Activated CD4-positive, CD25-positive, alpha-beta regulatory T cell (primary cell): Measurements from ENCODE around the gene SQSTM1.

Experiments used
- DNase-seq, 4 experiments: peaks; one replicate each; lab custom pipeline; 2025; lab: John Stamatoyannopoulos, UW

SQSTM1 gene

DNA sequence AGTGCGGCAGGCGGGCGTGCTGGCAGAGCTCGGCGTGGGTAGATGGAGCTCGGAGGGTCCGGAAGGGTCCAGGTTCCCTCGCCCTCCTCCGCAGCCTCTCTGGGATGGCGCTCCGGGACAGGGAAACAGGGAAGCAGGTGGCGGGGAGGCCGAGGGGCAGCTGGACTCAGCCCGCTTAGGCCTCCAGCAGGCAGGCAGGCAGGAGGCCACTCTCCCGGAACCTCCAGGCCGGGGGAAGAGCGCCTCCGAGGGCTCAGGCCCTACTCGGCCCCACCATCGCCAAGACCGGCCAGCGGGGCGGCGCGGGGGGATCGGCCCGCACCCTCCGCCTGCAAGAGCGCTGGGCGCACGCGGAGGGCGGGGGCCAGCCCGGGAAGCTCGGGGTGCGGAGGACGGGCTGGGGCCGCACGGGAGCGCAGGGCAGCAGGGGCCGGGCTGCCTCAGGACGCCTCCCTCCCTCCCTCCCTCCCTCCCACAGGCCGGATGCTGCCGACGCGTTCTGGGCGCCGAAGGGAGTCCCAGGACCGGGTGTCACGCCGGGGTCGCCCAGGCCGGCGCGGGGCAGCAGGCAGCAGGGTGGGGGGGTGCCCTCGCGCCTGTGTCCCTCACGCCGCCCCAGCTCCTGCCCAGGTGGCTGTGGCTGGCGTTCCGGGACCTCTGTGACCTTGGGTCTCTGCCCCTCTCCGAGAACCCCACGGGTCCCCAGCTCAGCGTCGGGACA lies 15.0 kb upstream of the SQSTM1 start:
- DNase-seq = no peak

DNA sequence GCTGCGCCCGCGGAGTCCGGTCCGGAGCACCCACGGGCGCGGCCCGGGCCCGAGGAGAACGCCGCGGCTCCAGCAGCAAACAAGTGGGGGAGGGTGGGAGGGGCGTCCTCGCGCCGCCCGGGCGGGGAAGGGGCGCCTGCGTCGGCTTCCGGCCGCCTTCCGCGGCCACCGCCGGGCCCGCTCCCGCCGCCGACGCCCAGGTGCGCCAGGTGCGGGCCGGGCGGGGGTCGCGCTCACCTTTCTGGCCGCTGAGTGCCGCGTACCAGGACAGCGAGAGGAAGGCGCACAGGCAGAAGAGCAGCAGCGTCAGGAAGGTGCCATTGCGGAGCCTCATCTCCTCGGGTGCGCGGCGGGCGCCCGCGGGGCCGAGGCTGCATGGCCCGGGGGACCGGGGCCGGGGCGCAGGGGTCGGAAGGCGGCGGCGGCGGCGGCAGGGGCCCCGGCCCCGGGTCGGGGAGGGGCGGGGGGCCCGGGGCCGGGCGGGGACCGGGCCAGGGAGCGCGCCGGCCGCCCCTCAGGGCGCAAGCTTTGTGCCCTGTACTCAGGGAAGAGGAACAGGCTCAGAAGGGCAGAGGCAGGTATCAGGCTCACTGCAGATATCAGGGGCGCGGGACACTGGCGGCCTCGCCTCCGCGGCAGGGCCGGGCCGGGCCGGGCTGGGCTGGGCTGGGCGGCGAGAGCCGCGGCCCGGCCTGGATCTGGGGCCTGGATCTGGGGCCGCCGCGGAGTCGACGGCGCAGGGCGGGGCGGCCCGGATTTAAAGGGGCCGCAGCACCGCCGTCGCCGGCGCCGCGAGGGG lies 14.3 kb upstream of the SQSTM1 start, which contains the start of gene MGAT4B:
TSS of gene MGAT4B (minus strand) at position 617 of the 799 bp plus-strand sequence. CDS start at position 334, 283 bp downstream.
- peak in 2 of 4 experiments; percentile 35 to 46 for DNase-seq

DNA sequence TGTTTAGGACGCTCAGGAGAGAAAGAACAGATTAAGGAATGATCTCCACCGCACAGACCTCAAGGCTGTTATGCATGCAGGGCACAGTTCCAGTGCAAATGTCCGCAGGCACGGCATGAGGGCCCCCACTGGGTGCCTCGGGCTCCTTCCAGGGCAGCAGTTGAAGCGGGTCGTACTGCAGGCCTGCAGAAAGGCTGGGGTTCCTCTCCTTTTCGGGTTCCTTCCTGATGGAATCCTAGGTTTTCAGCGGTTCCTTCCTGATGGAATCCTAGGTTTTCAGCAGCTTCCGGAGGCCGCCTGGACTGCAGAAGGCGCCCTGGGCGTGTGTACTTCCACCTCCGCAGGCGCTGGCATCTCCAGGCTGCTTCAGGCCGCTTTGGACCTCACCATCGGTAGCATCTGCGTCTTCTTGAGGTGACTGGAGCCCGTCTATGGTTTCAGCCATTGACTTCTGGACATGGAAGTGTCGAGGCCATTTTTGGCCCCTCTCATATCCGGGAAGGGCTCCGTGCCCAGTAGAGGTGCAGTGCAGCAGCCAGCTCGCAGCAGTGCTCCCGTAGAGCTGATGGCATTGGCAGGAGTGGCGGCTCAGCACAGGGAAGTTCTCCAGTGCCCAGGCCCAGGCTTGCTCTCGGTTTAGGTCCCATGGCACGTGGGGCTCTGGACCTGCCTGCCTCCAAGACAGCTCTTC lies 8.4 kb upstream of the SQSTM1 start:
- DNase-seq = no peak

DNA sequence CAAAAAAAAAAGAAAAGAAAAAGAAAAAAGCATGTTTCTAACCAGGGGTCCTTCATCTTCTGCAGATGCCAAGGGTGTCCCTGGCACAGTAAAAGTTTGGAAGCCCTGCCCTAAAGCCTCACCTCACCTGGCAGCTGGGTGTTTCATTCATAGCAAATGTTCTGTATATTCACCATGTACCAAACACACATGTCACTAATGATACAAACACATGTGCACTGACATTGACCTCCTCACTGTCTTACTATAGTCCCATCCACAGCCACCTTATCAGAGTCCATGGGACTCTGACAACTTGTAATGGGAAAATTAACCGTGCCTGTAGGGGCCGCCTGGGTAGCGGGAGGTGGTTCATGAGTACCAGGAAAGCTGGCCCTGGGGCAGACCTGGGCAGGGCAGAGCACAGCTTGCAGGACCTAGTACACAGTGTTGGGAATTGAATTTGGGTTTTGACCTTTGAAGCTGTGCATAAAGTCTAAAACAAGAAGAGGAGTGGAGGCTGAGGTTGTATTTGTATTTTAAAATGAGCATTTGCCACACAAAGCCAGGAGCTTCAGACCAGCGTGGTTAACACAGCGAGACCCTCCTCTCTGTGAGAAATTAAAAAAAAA lies 7.6 kb upstream of the SQSTM1 start:
- DNase-seq = no peak

DNA sequence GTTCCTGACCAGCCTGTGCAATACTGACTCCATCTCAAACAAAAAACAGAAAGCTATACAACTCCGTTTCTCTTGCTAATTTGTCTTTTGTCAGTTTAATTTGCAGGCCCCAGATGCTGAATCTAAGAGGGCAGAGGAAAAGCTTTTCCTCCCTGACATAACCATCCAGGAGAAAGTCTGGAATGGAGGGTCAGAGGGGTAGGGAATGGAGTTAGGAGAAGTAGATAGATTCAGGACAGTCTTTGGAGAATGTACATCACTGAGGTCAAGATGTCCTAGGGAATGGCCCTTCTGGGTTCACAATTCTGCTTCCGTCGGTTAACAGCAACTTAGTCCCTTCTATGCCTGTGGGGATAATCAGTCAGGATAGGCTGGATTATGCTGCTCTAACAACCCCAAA lies 6.6 kb upstream of the SQSTM1 start:
- DNase-seq = no peak

DNA sequence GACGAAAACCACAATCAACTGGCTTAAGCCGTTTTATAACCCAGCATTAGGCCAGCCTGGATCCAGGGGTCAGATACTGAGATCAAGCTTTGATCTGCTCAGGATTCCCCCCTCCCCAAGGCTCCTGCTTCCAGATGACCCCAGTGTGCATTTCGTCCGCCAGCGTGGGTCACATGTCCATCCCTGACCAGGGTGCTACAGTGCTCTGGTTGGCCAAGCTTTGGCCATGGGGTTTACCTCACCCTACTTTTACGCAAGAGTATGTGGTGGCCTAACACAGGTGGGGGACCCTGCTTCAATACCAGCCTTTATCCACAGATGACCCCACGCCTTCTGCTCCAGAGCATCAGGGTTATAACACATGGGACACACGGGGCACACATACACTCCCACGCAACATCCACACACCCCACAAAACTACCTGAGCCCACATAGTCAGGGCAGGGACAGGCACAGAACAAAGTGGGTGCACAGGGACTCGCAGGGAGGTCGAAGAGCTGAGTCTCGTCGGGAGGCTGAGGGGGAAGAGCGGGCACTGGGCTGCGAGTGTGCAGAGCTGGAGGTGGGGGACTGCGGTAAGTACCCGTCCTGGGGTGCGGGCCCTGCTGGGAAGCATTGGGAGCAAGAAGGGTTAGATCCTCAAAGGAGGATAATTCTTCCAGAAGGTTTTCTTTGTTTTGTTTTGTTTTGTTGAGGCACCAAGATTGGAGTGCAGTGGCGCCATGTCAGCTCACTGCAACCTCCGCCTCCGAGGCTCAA lies 5.0 kb upstream of the SQSTM1 start:
- no peak for DNase-seq

DNA sequence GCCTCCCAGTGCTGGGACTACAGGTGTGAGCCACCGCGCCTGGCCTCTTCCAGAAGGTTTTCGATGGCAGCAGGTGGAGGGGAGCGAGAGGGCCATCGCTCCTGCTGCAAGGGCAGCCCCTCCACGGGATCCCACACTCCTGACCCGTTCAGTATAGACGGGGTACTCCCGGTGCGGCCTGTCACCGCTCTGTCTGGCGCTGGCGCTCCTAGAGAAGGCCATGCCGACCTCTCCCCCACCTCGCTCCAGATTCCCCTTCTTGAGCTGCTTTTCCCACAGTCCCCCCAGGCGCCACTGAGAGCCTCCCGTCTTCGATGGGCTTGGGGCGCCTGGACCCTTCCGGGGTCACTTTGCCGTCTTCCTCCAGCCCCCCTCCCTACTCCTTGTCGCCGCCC lies 4.3 kb upstream of the SQSTM1 start:
- DNase-seq = no peak

DNA sequence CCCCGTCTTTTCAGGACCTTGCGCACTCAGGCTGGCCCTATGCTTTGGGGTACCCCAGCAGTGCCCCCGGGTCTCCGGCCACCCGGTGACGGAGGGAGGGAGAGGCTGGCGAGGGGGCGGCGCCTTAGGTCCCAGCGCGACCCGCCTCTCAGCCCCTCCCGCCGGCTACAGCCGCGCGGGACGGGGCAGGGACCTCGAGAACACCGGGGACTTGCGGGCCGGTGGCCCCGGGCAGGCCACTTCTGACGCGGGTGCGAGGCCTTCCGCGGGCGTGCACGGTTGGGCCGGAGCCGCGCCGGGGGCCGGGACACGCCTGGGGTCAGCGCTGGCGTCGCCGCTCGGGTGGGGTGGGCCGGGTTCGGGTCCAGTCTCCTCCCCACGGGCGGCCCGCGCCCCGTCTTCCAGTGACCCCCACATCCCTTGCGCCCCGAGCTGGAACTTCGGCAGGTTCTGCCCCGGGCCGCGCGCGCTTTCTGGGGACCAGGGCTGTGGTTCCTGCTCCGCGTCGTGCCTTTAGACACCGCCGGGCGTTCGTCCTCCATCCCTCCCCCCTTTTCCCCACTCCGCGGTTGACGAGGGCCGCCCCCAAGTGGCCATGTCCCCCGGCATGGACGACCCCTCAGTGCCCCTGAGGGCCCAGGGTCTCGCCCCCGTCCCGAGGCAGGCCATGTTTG lies 3.8 kb upstream of the SQSTM1 start:
- DNase-seq = no peak

DNA sequence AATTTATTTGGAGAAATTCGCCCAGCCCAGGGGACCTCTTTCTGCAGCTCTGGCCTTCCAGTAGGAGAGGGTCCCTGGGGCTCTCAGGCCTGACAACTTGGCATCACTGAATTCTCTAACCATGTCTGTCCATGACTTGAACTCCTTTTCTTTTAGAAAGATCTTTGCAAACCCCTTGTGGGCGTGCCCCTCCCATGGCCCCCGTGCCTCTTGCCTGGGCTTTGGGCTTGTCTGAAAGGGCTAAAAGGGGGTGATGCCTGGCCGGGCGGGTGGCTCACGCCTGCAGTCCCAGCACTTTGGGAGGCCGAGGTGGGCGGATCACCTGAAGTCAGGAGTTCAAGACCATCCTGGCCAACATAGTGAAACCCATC lies 3.2 kb upstream of the SQSTM1 start:
- DNase-seq = no peak

DNA sequence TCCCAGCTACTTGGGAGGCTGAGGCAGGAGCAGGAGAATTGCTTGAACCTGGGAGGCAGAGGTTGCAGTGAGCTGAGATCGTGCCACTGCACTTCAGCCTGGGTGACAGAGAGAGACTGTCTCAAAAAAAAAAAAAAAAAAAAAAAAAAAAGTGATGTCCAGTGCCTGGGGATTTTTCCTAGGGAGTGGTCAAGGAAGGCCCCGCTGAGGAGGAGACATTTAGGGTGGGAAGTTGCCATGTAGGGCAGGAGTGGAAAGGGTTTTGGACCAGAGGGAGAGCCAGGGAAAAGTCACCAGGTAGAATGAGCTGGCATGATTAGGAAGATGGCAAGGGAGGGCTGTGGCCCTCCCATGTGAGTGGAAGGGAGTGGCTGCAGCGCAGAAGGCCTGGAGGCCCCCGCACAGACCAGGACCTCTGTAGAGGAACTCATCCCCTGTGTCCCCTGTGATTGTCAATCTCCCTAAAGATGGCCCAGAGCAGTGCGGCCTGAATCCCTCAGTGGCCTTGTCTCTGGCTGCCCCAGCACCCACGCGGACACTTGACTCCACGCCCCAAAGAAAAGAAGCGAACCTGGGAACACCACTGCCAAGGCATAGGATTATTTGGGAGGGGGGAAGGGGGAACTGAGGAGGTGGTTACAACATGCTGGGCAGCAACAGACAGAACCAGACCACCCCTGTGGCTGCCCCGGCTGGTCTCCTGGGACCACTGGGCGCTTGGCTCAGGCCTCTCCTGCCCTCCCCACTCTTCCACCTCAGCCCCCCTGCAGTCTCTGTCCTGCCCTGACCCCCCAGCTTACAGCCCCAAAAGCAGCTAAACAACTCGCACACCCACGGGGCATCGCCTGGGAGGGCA lies 2.6 kb upstream of the SQSTM1 start:
- DNase-seq = no peak

DNA sequence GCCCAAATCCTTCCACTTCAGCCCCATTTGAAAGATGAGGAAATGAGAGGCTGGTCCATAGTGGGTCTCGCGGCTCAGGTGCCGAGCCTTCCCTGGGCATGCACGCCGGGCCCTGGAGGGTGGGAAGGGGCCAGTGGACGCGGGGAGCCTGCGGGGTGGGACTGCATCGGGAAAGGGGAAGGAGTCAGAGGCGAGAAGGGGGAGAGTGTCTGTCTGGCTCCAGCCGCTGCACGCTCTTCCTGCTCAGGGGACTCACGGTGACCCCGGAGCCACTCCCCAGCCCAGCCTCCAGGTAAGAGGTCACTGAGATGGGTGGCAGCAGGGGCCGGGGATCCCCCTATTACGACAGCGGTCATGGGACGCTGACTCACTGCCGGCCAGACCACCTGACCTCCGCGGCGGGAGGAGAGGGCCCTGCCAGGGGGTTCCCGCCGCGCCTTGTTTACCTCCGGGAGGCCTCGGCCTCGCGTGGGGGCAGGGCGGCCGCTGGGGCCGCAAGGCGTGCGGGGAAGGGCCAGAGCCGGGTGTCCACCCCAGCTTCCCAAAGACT lies 1.9 kb upstream of the SQSTM1 start:
- DNase-seq = peak; percentile 60 to 71 (median 69)

DNA sequence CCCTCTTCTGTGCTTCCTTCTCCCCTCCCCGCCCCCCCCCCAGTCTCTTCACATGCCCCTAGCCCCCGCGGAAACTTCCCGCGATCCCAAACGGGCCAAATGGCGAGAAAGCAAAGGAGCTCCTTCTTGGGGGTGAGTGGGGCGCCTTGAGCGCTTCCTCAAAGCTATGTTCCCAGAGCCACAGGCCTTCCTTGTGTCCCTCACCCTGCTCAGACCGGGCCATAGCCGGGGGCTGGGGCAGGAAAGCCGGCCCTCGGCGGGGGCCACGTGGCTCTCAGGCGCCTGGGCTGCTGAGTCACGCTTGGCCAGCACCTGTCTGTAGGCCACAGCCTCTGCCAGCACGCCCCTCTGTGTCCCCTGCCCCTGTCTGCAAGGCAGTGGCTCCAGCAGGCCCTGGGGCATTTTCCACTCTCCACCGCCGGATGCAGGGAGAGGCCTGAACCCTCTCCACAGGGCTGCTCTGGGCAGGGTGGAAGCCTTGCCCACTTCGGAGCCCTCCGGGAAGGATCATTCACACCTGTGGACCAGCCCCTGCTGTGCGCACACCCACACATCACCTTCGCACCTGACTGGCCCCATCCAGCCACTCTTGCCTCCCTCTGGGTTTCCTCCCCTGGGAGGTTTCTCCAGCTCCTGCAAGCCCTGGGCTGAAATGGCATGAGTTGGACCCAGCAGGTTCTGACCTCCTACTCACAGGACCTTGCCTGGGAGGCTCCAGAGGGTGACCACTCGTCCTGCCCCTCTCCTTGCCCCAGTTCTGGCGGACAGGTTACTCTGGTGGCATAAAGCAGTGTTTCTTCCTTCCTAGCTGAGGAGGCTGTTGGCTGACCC lies 1.2 kb upstream of the SQSTM1 start:
- DNase-seq = peak in 1 of 4 experiments; percentile 40

DNA sequence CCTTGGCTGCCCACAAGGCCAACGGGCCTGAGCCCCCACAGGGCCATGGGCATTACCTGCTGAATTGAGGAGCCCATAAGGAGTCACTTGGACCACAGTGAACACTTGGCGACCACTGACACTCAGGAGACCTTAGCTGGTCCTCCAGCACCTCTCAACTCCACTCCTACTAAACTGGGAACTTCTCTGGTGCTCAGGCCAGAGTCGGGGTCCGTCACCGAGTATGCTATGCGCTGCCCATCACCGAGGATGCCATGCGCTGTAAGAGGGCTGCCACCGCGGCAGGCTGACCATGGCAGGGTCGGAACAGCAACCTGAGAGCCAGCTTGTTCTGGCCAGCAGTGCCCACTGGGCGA lies 600 bp upstream of the SQSTM1 start:
- no peak for DNase-seq

DNA sequence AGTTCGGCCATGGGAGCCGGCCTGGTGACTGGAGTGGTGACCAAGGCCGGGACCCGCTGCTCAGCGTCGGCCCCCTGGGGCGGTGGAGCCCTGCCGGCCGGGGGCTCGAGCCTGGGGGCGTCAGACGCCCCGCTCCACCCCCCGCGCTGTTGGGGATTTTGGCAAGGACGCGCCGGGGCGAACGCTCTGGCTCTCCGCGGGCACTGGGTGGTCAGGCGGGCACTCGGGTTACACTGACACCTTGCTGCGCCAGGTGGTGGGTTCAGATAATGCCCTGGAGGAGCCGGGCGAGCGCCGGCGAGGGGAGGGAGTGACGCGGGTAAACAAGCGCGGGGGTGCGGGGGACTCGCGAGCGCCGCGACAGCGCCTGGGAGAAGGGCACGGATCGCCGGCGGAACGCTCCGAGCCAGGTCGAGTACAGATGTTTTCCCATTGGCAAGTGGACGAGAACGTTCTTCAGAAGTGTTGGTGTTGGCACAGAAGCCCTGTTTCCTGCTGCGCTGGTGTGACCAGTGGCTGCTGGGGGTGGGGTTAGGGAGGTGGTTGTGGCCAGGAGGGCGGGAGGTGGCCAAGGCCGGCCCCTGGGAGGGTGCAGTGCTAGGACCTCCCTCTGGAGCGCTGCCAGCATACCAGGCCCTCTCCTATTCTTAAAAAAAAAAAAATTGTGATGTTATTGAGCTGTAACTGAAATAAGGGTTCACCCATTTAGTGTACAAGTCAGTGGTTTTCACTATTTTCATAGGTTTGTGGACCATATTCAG lies 773 bp downstream of the SQSTM1 start:
- peak; percentile 52 to 68 (median 65) for DNase-seq

DNA sequence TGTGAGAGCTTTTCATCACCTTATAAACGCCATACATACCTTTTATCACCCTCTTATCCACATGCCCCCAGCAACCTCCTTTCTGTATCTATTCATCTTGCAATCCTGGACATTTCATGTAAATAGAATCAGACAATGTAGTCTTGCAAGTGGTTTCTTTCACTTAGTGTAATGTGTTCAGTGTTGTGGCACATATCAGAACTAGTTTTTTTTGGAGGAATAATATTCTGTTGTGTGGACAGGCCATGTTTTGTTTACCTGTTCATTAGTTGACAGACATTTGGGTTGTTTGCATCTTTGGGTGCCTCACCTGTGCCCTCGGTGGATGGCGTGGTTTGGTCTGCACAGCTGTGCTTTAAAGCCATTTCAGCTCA lies 1.3 kb downstream of the SQSTM1 start:
- no peak for DNase-seq

DNA sequence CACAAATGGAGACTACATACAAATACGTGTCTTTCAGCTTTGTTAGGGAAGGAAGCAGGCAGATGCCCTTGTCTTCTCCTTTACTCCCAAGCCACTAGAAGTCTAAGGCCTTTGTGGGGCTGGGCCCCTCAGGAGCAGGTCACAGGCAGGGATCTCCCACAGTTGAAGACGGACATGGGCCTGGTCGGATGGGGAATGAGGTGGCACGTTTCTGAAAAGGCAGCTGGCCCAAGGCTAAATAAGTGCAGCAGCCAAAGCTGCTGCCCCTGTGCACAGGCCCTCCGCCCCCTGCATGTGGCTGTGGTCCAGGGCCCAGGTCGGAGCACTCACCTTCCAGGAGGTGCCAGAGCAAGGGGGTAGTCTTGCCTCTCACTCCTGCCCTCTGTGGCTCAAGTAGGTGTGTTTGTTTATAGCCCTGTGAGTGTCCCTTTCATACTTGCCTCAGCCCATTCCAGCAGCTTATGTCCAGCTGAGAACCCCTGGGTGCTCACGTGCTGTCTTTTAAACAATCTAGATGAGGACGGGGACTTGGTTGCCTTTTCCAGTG lies 1.8 kb downstream of the SQSTM1 start:
- no peak for DNase-seq

DNA sequence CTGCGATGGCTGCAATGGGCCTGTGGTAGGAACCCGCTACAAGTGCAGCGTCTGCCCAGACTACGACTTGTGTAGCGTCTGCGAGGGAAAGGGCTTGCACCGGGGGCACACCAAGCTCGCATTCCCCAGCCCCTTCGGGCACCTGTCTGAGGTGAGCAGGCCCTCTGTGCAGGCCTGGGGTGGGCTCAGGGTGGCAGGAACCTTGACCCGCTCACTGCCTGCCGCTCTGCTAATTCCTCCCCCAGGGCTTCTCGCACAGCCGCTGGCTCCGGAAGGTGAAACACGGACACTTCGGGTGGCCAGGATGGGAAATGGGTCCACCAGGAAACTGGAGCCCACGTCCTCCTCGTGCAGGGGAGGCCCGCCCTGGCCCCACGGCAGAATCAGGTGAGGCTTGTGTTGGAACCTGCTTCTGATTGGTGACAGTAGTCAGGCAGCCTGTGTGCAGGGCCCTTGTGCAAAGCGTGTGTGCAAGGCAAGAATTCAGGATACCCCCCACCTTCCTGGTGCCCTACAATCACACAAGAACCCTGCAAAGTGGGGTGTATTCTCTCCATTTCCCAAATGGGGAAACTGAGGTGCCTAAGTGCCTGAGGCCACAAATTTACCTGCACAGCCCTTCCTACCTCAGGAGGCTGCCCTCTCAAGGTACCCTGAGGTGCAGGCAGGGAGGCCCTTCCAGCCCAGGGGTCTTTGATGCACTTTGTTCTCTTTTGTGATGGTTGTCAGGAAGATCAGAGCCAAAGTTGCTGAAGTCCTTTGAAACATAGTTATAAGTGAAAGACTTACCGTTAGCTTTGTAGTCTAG lies 3.4 kb downstream of the SQSTM1 start:
- DNase-seq = no peak
